Astrocyte of the cerebellum (primary cell): ENCODE measurements around the gene PTGER1.
A peak's percentile ranks its signal among the peaks of the same experiment; 100 is the strongest.

Source experiments
- DNase-seq: peaks from one replicate; pipeline ENCODE4 v3.0.0-alpha.2; 2011; ENCODE audit warnings: low read depth
- H3K4me3 ChIP-seq: 2 replicates; pipeline ENCODE4 v1.5.1; 2011; ENCODE audit warnings: mild to moderate bottlenecking, low read depth, low read length, moderate library complexity
- in situ Hi-C: cut with HindIII; loops from 2 replicates; pipeline ENCODE4 v1.10.0; 2017; ENCODE audit warnings: low sequenced_read_pairs
- TF ChIP-seq, protein P1 (sequence below): IDR thresholded peaks from 2 replicates; pipeline ENCODE4 v1.5.1; 2012; ENCODE audit warnings: low read length, low read depth, moderate library complexity, mild to moderate bottlenecking; ENCODE audit errors: missing control alignments

Gene PTGER1

DNA sequence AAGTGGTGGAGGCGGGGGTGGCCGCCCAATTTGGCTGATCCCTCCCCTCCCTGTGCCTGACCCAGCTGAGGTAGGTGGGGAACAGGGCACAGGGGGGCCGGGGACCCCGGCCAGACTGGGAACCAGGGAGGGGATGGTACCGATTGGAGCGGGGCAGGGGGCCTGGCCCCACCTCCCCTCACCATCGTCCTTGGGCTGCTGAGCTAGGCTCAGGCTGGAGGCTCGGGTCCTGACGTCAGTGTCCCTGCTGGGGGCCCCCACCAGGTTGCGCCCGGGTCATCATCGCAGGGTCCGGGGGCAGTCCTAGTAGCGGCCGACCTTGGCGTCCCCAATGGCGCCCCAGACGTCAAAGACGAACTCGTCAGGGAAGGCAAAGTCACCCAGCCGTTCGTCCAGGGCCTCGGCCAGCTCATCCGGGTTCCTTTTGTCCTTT, 3.0 kb upstream of the PTGER1 start:
- TF ChIP-seq, protein P1, sequence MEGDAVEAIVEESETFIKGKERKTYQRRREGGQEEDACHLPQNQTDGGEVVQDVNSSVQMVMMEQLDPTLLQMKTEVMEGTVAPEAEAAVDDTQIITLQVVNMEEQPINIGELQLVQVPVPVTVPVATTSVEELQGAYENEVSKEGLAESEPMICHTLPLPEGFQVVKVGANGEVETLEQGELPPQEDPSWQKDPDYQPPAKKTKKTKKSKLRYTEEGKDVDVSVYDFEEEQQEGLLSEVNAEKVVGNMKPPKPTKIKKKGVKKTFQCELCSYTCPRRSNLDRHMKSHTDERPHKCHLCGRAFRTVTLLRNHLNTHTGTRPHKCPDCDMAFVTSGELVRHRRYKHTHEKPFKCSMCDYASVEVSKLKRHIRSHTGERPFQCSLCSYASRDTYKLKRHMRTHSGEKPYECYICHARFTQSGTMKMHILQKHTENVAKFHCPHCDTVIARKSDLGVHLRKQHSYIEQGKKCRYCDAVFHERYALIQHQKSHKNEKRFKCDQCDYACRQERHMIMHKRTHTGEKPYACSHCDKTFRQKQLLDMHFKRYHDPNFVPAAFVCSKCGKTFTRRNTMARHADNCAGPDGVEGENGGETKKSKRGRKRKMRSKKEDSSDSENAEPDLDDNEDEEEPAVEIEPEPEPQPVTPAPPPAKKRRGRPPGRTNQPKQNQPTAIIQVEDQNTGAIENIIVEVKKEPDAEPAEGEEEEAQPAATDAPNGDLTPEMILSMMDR = no peak
- no peak for DNase-seq
- H3K4me3 ChIP-seq = no peak overlapping the region
- in situ Hi-C loops = no loop called here

DNA sequence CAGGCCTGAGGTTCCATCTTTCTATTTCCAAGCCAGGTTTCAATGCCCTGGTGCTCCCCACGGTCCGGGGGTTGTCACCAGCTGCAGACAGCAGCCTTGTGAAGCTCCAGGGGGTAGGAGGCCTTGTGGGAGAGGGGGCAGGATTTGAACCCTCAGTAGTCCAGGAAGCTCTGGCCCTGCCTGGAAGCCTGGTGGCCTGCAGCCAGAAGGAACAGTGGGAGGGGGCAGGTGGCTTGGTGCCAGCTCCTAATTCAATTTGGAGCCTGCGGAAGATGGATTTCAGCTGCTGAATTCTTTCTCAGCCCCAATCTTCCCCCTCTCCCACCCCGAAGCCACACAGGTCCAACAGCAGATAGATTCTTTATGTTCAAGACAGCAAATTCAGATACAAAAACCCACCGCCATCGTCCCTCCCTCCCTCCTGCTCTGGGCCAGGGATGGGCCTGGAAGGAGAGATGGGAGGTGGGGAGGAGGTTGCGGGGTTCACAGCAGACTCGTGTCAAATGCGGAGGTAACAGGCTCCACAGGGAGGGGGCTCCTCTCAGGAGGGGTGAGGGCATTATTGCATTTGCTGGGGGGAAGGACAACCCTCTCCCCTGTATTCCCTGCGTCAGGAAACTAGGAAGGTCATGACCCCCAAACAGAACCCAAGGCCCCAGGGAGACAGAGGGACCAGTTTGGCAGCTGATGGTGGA, 2.4 kb upstream of the PTGER1 start:
- in situ Hi-C loops = no loop called here
- no peak for DNase-seq

DNA sequence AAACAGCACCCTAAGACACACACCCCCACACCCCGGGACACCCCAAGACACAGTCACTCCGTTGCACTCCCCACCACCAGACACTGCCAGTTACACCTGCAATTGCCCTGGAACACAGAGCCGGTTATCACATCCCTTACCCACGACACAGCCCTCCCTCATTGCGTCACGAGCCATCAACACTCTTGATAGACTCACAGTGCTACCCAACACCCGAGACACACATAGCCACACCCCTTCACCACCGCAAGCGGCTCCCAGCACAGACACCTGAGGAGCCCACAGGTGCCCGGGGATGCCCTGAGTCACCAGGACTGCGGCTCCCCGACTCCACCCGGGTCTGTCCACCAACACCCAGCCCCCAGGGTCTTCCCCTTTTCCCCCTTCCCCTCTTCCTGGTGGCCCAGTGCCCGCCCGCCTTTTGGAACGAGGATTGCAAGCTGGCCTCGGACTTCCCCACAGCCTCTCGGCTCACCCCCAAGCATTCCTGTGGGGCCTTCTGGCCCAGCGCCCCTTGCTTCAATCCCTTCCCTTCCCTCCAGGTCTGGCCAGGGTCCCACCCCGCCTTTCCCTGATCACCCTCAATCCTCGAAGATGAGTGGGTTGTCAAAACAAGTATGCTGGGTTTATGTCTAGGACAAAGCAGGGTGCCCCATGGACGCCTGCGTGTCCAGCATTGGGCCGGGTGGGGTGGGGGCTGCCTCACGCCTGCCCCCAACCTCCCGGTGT, 1.7 kb upstream of the PTGER1 start:
- in situ Hi-C loops = no loop called here
- TF ChIP-seq, protein P1 = no peak
- peak; percentile 37 for DNase-seq
- no peak overlapping the region for H3K4me3 ChIP-seq

More for the DNA sequence above, 2.4 kb upstream of the PTGER1 start:
- TF ChIP-seq, protein P1 = no peak
- no peak overlapping the region for H3K4me3 ChIP-seq

DNA sequence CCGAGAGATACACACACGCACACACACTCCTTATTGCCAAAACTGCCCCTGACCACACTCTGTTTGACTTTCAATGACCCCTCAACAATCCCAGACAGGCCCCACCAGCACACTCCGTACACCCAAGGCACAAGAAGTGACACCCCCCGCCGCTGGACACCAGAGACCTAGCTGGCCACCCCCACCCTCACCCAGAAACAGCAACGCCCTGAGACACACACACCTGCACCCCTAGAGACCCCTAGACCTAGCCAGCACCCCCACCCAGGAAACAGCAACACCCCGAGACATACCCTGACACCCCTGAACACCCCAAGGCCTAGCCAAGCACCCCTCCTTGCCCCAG, 1.1 kb upstream of the PTGER1 start:
- DNase-seq = no peak
- H3K4me3 ChIP-seq = no peak overlapping the region
- TF ChIP-seq, protein P1 = no peak
- in situ Hi-C loops = no loop called here

DNA sequence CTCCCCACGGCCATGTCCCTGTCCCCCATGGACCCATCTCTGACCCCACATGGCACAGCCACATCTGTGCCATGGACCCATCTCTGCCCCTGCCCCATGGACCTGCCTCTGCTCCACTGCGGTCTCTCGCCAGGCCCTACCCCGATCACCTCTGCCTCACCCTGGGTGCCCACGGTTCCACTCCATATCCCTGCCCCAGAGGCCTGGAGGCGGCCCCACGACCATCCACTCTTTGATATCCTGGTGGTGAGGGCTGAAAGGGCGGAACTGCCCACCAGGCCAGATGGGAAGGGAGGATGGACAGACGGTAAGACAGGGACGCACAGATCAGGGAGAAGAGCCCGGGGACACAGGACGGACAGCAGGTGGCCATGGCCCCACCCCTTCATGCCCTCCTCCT, 327 bp downstream of the PTGER1 start:
- peak overlapping the region; percentile 16 for H3K4me3 ChIP-seq
- in situ Hi-C loops = no loop called here
- DNase-seq = no peak
- TF ChIP-seq, protein P1 = no peak

DNA sequence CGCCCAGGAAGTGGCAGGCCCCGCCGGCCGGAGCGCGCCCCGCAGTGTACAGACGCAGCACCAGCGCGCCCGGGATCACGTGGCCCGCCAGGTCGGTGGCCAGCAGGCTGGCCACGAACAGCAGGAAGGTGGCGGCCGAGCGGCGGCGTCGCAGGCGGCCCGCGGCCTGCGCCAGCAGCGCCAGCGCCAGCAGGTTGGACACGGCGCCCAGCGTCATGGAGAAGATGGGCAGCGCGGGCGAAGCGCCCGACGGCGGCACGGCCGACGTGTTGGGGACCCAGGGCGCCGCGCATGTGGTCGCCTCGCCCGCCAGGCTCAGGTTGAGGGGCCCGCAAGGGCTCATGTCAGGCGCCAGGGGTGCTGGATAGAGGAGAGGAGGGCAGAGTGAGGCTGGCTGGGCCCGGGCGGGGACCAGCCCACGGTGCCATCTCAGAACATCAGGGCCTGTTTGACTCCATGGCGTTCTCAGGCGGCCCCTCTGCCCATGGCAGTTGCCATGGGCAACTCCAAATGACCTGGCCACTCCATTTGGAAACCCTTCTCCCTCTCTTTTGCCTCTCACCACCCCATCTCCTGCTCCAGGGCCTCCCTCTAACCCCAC, 1.1 kb downstream of the PTGER1 start:
- no peak overlapping the region for H3K4me3 ChIP-seq
- DNase-seq = no peak
- TF ChIP-seq, protein P1 = no peak
- in situ Hi-C loops = no loop called here
